Stimulated activated effector memory CD8-positive, alpha-beta T cell treated with anti-CD3 and anti-CD28 coated beads, Interleukin-12 subunit alpha, Interleukin-12 subunit beta, amount 100 ng/mL, for 72 hours (primary cell): ENCODE data around the gene DKK3.

Source experiments
- ATAC-seq: fragments of 150-1000 bp; cut with Tn5 transposase; 2 replicates; pipeline ENCODE4 v1.10.0; 2021
- DNase-seq, 2 donors: peaks; one replicate each; pipeline ENCODE4 v3.0.0; 2021 to 2022; ENCODE audit warnings: low spot score in 2 of 2
- H3K27ac Mint-ChIP-seq: one replicate; pipeline ENCODE4 v1.8.0; 2022; ENCODE audit warnings: mild to moderate bottlenecking, mixed read lengths
- H3K36me3 Mint-ChIP-seq: one replicate; pipeline ENCODE4 v1.8.0; 2022; ENCODE audit warnings: mild to moderate bottlenecking, mixed read lengths
- H3K4me1 Mint-ChIP-seq: one replicate; pipeline ENCODE4 v1.8.0; 2022; ENCODE audit warnings: mixed read lengths
- H3K4me3 Mint-ChIP-seq: one replicate; pipeline ENCODE4 v1.8.0; 2022; ENCODE audit warnings: mild to moderate bottlenecking, mixed read lengths
- H3K9me3 Mint-ChIP-seq: one replicate; pipeline ENCODE4 v1.8.0; 2022; ENCODE audit warnings: mixed read lengths

Gene DKK3

GRCh38 chr11:11963842-11964773, 44.3 kb downstream of the DKK3 start:
- Mint-ChIP-seq H3K4me3 (no peak overlapping the region), H3K27ac (no peak overlapping the region), H3K9me3 (no peaks in the 10 kb centered on the region), H3K4me1 (peaks cover 51% of the 10 kb centered on the region), H3K36me3 (no peaks in the 10 kb centered on the region)
- peak in 1 of 2 donors; percentile 46 for DNase-seq
- no peak for ATAC-seq

GRCh38 chr11:11963067-11963466, 45.4 kb downstream of the DKK3 start:
- Mint-ChIP-seq H3K27ac (no peak overlapping the region), H3K4me3 (no peak overlapping the region), H3K4me1 (peaks cover 52% of the 10 kb centered on the region), H3K36me3 (peaks cover 5% of the 10 kb centered on the region), H3K9me3 (no peaks in the 10 kb centered on the region)
- DNase-seq (no peak), ATAC-seq (no peak)

GRCh38 chr11:11961399-11962028, 46.9 kb downstream of the DKK3 start:
- Mint-ChIP-seq H3K27ac (no peak overlapping the region), H3K36me3 (peaks cover 17% of the 10 kb centered on the region), H3K4me3 (no peak overlapping the region), H3K4me1 (peaks cover 47% of the 10 kb centered on the region), H3K9me3 (no peaks in the 10 kb centered on the region)
- no peak for ATAC-seq
- DNase-seq: no peak

- Mint-ChIP-seq H3K4me1 (peaks cover 38% of the 10 kb centered on the region), H3K36me3 (peaks cover 25% of the 10 kb centered on the region), H3K9me3 (no peaks in the 10 kb centered on the region), H3K4me3 (no peak overlapping the region), H3K27ac (peak overlapping the region; percentile 90)
- ATAC-seq (peak; percentile 52), DNase-seq (no peak)
Measured at GRCh38 chr11:11960687-11961086, 47.7 kb downstream of the DKK3 start.

- Mint-ChIP-seq H3K27ac (peak overlapping the region; percentile 90), H3K9me3 (no peaks in the 10 kb centered on the region), H3K36me3 (peaks cover 36% of the 10 kb centered on the region), H3K4me3 (no peak overlapping the region), H3K4me1 (peaks cover 35% of the 10 kb centered on the region)
- DNase-seq: no peak
- no peak for ATAC-seq
Measured at GRCh38 chr11:11959601-11960000, 48.8 kb downstream of the DKK3 start.

- H3K27ac Mint-ChIP-seq: no peak overlapping the region
- no peak overlapping the region for H3K4me3 Mint-ChIP-seq
- H3K36me3 Mint-ChIP-seq: peaks cover 46% of the 10 kb centered on the region
- DNase-seq (no peak), ATAC-seq (no peak)
- no peaks in the 10 kb centered on the region for H3K9me3 Mint-ChIP-seq
- H3K4me1 Mint-ChIP-seq: peaks cover 35% of the 10 kb centered on the region
Measured at GRCh38 chr11:11958403-11959231, 49.8 kb downstream of the DKK3 start.

GRCh38 chr11:11956006-11956405, 52.4 kb downstream of the DKK3 start:
- Mint-ChIP-seq H3K27ac (no peak overlapping the region), H3K4me3 (no peak overlapping the region), H3K9me3 (no peaks in the 10 kb centered on the region), H3K36me3 (peaks cover 72% of the 10 kb centered on the region), H3K4me1 (peaks cover 20% of the 10 kb centered on the region)
- ATAC-seq: no peak
- DNase-seq: no peak

- Mint-ChIP-seq H3K27ac (peak overlapping the region; percentile 2), H3K4me3 (no peak overlapping the region), H3K36me3 (peaks cover 91% of the 10 kb centered on the region), H3K9me3 (no peaks in the 10 kb centered on the region), H3K4me1 (no peaks in the 10 kb centered on the region)
- no peak for DNase-seq
- no peak for ATAC-seq
Measured at GRCh38 chr11:11952036-11952435, 56.4 kb downstream of the DKK3 start.

GRCh38 chr11:11949482-11949881, 58.9 kb downstream of the DKK3 start:
- H3K36me3 Mint-ChIP-seq: peaks cover 82% of the 10 kb centered on the region
- DNase-seq (no peak), ATAC-seq (no peak)
- H3K4me1 Mint-ChIP-seq: no peaks in the 10 kb centered on the region
- no peaks in the 10 kb centered on the region for H3K9me3 Mint-ChIP-seq
- H3K27ac Mint-ChIP-seq: no peak overlapping the region
- no peak overlapping the region for H3K4me3 Mint-ChIP-seq

GRCh38 chr11:11948242-11948947, 60.0 kb downstream of the DKK3 start:
- DNase-seq: no peak
- Mint-ChIP-seq H3K4me1 (no peaks in the 10 kb centered on the region), H3K9me3 (no peaks in the 10 kb centered on the region), H3K4me3 (no peak overlapping the region), H3K36me3 (peaks cover 82% of the 10 kb centered on the region), H3K27ac (peak overlapping the region; percentile 38)
- no peak for ATAC-seq

GRCh38 chr11:11947825-11948224, 60.6 kb downstream of the DKK3 start:
- H3K9me3 Mint-ChIP-seq: no peaks in the 10 kb centered on the region
- H3K4me3 Mint-ChIP-seq: no peak overlapping the region
- no peak for DNase-seq
- H3K36me3 Mint-ChIP-seq: peaks cover 82% of the 10 kb centered on the region
- H3K27ac Mint-ChIP-seq: peak overlapping the region; percentile 38
- no peak for ATAC-seq
- no peaks in the 10 kb centered on the region for H3K4me1 Mint-ChIP-seq

- H3K36me3 Mint-ChIP-seq: peaks cover 82% of the 10 kb centered on the region
Measured at GRCh38 chr11:11946878-11947277, 61.5 kb downstream of the DKK3 start.

GRCh38 chr11:11946180-11946579, 62.2 kb downstream of the DKK3 start:
- Mint-ChIP-seq H3K36me3 (peaks cover 82% of the 10 kb centered on the region), H3K4me1 (no peaks in the 10 kb centered on the region), H3K4me3 (no peak overlapping the region), H3K27ac (peak overlapping the region; percentile 87), H3K9me3 (no peaks in the 10 kb centered on the region)
- DNase-seq: no peak
- no peak for ATAC-seq

More at GRCh38 chr11:11946878-11947277, 61.5 kb downstream of the DKK3 start:
- Mint-ChIP-seq H3K4me3 (no peak overlapping the region), H3K4me1 (no peaks in the 10 kb centered on the region), H3K9me3 (no peaks in the 10 kb centered on the region), H3K27ac (no peak overlapping the region)
- no peak for DNase-seq
- no peak for ATAC-seq

GRCh38 chr11:11944444-11944843, 64.0 kb downstream of the DKK3 start:
- Mint-ChIP-seq H3K4me1 (no peaks in the 10 kb centered on the region), H3K4me3 (no peak overlapping the region), H3K9me3 (no peaks in the 10 kb centered on the region), H3K27ac (no peak overlapping the region), H3K36me3 (peaks cover 82% of the 10 kb centered on the region)
- DNase-seq (no peak), ATAC-seq (no peak)

- no peak for ATAC-seq
- peak overlapping the region; percentile 65 for H3K27ac Mint-ChIP-seq
- H3K4me1 Mint-ChIP-seq: no peaks in the 10 kb centered on the region
Measured at GRCh38 chr11:11942668-11943067, 65.8 kb downstream of the DKK3 start.

More at GRCh38 chr11:11942668-11943067, 65.8 kb downstream of the DKK3 start:
- H3K9me3 Mint-ChIP-seq: no peaks in the 10 kb centered on the region
- H3K36me3 Mint-ChIP-seq: peaks cover 87% of the 10 kb centered on the region
- DNase-seq: no peak
- H3K4me3 Mint-ChIP-seq: no peak overlapping the region
